Left hindlimb (tissue), 1 donor: ENCODE measurements around the gene AKNA.
A peak's percentile ranks its signal among the peaks of the same experiment; 100 is the strongest.

Experiments used
- DNase-seq: peaks from one replicate; pipeline ENCODE4 v3.0.0-alpha.2; 2018

The AKNA gene

GRCh38 chr9:114387680-114388356 is at the start of gene AKNA:
Gene AKNA (minus strand): TSS chr9:114387982. CDS start chr9:114381333, 6,649 bp downstream.
- peak; percentile 91 for DNase-seq

GRCh38 chr9:114437401-114437893 is 49.7 kb upstream of the AKNA start:
- DNase-seq: no peak

GRCh38 chr9:114434878-114435311 is 47.1 kb upstream of the AKNA start:
- DNase-seq: no peak

- no peak for DNase-seq
Measured at GRCh38 chr9:114433720-114434255, 46.0 kb upstream of the AKNA start.

GRCh38 chr9:114433086-114433485 is 45.3 kb upstream of the AKNA start:
- no peak for DNase-seq

- no peak for DNase-seq
Measured at GRCh38 chr9:114432323-114433067, 44.7 kb upstream of the AKNA start.

- no peak for DNase-seq
Measured at GRCh38 chr9:114431770-114432169, 44.0 kb upstream of the AKNA start.

GRCh38 chr9:114431003-114431402 is 43.2 kb upstream of the AKNA start:
- DNase-seq: no peak

- no peak for DNase-seq
Measured at GRCh38 chr9:114430457-114430856, 42.7 kb upstream of the AKNA start.

- DNase-seq: no peak
Measured at GRCh38 chr9:114429488-114429887, 41.7 kb upstream of the AKNA start.

- DNase-seq: no peak
Measured at GRCh38 chr9:114428466-114428865, 40.7 kb upstream of the AKNA start.

- DNase-seq: no peak
Measured at GRCh38 chr9:114427644-114428043, 39.9 kb upstream of the AKNA start.

- DNase-seq: no peak
Measured at GRCh38 chr9:114426046-114426948, 38.5 kb upstream of the AKNA start.

- DNase-seq: no peak
Measured at GRCh38 chr9:114425126-114425525, 37.3 kb upstream of the AKNA start.

- DNase-seq: no peak
Measured at GRCh38 chr9:114424126-114424525, 36.3 kb upstream of the AKNA start.

- no peak for DNase-seq
Measured at GRCh38 chr9:114423181-114423580, 35.4 kb upstream of the AKNA start.

GRCh38 chr9:114421147-114421546 is 33.4 kb upstream of the AKNA start:
- no peak for DNase-seq

GRCh38 chr9:114419796-114420195 is 32.0 kb upstream of the AKNA start:
- peak; percentile 3 for DNase-seq

GRCh38 chr9:114418053-114418452 is 30.3 kb upstream of the AKNA start:
- peak; percentile 15 for DNase-seq

GRCh38 chr9:114417511-114417910 is 29.7 kb upstream of the AKNA start:
- peak; percentile 7 for DNase-seq

GRCh38 chr9:114416906-114417305 is 29.1 kb upstream of the AKNA start:
- DNase-seq: peak; percentile 12

- DNase-seq: peak; percentile 16
Measured at GRCh38 chr9:114416290-114416689, 28.5 kb upstream of the AKNA start.

- DNase-seq: peak; percentile 13
Measured at GRCh38 chr9:114414346-114414745, 26.6 kb upstream of the AKNA start.
